CD4-positive, alpha-beta T cell treated with Interferon alpha-2 for 1 hour (primary cell): ENCODE measurements around the gene DLL4.

Experiments used
- DNase-seq, 2 donors: peaks; one replicate each; pipeline ENCODE4 v3.0.0-alpha.2; 2020 to 2022

The DLL4 gene

DNA sequence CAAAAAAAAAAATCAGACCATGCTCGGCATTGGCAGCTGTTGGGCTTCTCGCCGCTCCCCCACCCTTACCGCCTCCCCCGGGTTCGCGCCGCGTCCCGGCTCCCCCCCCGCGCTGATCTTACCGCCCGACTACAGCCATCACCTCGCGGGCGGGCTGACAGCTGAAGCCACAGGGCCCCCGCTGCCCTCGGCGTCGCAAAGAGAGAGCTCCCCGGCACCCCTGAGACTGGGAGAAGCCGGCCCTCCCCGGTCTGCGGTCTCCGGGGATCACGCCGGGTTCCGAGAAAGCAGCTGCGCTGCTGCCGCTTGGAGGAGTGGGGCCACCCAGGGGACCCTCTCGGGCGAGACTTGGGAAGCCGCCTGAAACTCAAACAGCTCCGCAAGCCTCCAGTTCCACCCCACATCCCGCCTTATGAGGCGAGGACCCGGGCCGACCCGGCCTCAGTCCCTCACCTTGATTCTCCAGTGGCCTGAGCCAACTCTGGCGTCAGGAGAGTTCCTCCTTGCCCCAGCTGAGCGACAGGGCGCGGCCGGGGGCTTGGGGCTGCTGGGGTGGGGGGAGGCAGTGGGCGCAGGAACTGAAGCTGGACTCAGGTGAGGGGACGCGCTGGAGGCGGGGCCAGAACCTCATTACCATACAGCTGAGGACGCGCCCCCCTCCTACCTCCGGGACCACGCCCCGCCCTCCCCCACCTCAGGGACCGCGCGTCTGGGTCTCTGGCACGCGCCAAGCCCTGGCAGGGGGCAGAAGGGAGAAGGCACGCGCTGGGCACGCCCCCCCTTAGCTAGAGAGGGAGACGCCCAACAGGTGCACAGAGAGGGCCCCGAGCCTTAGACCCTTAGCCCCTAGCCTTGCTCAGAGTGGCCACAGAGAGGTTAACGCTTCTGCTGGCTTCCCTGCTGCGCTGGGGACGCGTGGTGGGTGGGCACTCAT, 1.0 kb upstream of the DLL4 start:
- DNase-seq, result peak in 1 of 2 donors; percentile 38

DNA sequence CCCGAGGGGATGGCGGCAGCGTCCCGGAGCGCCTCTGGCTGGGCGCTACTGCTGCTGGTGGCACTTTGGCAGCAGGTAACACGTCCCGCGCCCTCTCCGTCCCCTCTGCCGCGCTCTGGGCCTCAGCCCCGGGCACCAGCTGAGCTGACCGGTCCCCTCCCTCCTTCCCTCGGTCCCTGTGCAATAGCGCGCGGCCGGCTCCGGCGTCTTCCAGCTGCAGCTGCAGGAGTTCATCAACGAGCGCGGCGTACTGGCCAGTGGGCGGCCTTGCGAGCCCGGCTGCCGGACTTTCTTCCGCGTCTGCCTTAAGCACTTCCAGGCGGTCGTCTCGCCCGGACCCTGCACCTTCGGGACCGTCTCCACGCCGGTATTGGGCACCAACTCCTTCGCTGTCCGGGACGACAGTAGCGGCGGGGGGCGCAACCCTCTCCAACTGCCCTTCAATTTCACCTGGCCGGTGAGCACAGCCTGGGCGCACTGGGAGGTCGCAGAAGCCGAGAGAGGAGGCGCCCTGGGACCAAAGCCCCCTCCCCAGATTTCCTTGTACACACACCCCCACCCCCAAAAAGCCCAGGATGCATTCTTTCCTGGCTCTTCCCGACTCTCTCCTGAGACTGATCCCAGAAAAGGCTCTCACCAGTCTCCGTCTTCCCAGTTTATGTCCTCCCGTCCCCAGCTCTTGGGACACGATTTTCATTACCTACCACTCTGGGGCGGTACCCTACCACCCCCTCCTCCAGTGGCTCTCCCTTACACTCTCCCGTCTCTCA, 705 bp downstream of the DLL4 start:
- no peak for DNase-seq

GRCh38 chr15:40930430-40931299, 1.5 kb downstream of the DLL4 start:
- peak in 1 of 2 donors; percentile 48 for DNase-seq

GRCh38 chr15:40931300-40932142, 2.4 kb downstream of the DLL4 start:
- no peak for DNase-seq

GRCh38 chr15:40932156-40932555, 3.0 kb downstream of the DLL4 start:
- no peak for DNase-seq

- DNase-seq, result no peak
These were observed 3.7 kb downstream of the DLL4 start for GRCh38 chr15:40932649-40933516.

- DNase-seq, result no peak
These were observed 4.4 kb downstream of the DLL4 start for GRCh38 chr15:40933517-40933902.

DNA sequence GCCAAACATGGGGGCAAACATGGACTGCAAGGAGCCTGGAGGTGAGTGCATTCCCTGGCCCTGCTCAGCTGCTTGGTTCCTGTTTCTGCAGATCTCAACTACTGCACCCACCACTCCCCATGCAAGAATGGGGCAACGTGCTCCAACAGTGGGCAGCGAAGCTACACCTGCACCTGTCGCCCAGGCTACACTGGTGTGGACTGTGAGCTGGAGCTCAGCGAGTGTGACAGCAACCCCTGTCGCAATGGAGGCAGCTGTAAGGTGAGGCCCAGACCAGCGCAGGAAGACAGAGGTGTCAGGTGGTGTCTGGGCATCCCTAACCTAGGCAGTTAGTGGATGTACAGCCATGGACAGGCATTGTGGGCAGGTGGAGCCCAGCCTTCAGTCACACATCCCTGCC, 5.3 kb downstream of the DLL4 start:
- no peak for DNase-seq

- DNase-seq, result no peak
These were observed 7.1 kb downstream of the DLL4 start for GRCh38 chr15:40936234-40936708.

DNA sequence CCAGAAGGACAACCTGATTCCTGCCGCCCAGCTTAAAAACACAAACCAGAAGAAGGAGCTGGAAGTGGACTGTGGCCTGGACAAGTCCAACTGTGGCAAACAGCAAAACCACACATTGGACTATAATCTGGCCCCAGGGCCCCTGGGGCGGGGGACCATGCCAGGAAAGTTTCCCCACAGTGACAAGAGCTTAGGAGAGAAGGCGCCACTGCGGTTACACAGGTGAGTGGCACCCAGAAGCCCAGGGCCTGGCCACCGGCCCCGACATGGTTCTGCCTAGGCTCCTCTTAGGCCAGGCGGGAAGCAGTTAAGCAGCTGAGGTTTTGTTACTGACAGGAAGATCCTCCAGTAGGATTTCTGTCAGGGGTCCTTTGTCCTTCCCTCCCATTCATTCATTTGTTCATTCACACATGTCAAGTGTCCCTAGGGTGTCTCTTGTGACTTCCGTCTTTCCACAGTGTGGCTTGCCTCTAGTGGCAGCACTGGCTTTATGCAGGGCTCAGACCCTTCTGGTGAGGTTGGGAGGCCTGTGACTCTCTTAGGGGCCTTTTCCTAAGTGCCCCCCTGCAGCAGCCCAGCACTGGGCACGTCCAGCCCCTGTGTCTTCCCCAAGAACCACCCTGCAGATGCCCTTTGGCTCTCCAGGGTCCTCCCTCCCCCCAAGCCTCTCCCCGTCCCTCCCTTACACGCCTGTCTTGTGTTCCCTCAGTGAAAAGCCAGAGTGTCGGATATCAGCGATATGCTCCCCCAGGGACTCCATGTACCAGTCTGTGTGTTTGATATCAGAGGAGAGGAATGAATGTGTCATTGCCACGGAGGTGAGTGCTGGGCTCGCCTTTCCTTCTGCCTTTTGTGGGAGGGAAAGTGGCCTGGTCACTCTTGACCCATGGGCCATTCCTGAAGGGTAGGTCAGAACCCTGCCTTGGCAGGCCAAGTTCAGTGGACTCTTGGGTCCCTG, 7.8 kb downstream of the DLL4 start:
- DNase-seq, result no peak

DNA sequence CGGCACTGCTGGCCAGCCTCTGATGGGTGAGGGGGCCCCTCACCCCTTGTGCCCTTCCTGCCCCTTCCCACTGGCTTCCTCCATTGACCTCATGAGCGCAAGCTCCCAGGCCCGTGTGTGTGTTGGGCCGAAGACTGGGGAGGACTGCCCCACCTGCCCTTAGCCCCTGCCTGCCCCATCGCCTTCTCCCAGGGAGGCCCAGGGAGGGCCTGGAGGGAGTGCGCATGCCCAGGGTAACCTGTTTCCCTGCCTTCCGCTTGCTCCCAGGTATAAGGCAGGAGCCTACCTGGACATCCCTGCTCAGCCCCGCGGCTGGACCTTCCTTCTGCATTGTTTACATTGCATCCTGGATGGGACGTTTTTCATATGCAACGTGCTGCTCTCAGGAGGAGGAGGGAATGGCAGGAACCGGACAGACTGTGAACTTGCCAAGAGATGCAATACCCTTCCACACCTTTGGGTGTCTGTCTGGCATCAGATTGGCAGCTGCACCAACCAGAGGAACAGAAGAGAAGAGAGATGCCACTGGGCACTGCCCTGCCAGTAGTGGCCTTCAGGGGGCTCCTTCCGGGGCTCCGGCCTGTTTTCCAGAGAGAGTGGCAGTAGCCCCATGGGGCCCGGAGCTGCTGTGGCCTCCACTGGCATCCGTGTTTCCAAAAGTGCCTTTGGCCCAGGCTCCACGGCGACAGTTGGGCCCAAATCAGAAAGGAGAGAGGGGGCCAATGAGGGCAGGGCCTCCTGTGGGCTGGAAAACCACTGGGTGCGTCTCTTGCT, 8.8 kb downstream of the DLL4 start:
- no peak for DNase-seq

GRCh38 chr15:40938536-40938870, 9.4 kb downstream of the DLL4 start:
- DNase-seq, result no peak

DNA sequence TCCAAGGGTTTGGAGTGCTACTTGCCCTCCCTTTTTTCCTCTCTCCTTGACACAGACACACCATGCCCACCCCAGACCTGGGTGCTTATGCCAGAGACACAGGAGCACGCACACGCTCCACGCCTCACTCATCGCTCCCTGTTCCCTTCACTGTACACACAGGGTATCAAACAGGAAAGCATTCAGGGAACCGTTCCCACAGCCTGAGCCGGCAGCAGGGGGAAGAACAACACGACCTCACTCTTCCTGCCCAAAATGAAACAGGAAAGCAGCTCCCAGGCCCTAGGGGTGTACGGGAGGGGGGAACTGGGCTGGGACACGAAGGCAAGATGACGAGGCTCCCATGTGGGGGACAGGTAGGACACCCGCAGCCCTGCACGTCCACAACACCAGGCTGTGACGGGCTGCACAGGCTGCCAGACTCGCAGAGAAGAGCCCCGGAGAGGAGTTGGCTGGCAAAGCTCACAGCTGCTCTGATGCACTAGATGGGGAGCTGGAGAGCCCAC, 11.2 kb downstream of the DLL4 start:
- no peak for DNase-seq

GRCh38 chr15:40941068-40941527, 12.0 kb downstream of the DLL4 start:
- no peak for DNase-seq

GRCh38 chr15:40941528-40942336, 12.6 kb downstream of the DLL4 start:
- DNase-seq, result peak; percentile 66 to 81

DNA sequence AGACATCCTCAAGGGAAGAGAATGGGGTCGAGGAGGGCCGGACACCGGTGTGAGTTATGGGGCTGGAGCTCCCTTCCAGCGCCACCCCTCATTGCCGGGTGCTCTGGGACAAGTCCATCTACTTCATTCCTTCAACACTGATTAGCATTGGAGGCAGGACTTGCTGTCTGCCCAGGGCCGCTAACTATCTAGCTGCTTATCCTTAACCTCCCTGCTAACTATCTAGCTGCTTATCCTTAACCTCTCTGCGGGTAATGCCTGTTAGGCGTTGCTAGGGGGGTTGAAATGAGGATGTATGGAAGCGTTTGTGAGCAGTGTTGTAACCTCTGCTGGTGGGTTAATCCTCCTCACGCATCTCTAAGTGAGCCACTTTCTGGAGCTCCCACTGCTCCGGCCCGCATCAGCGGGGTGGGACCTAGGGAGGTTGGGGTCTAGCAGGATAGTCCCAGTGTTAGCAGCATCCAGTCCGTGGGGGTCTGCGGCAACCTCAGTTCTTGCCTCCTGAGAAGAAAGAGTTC, 13.3 kb downstream of the DLL4 start:
- DNase-seq, result no peak

DNA sequence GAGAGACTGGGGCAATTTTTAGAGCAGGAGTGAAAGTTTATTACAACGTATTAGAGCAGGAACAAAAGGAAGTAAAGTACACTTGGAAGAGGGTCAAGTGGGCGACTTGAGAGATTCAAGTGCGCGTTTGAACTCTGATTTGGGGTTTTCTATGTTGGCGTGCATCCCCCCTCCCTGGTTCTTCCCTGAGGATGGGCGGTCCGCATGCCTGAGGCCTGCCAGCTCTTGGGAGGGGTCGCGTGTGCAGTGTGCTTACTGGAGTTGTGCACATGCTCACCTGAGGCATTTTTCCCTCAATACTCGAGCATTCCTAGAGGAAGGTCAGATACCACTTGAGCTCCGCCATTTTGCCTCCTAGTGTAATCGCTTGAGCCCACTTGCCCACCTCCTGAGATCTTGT, 13.7 kb downstream of the DLL4 start:
- DNase-seq, result no peak
